H1 (cell line): ENCODE data around the gene TMEM72. TPM values are rescaled to one million over a fixed set of nuclear protein-coding genes. Genes with fewer than 3 reads are reported as not detected.

Experiments
- CTCF ChIA-PET: fragments of 300-600 bp; sonication (Branson Sonifier 250); formaldehyde crosslinking; loops from one replicate; lab custom pipeline; 2021; ENCODE audit not compliant: partially characterized antibody; lab: Charles Lee
- POLR2A ChIA-PET: fragments of 300-600 bp; sonication (Branson Sonifier 250); formaldehyde crosslinking; loops from one replicate; lab custom pipeline; 2021; ENCODE audit warnings: inconsistent platforms; ENCODE audit not compliant: partially characterized antibody; lab: Charles Lee
- DNase-seq, 2 experiments: peaks; one replicate each; pipeline versions ENCODE4 v3.0.0 to v3.0.0-alpha.2; 2010 to 2022; ENCODE audit warnings: low spot score in 2 of 2, low read depth in 1 of 2, mixed read lengths in 1 of 2
- FAIRE-seq: peaks from 2 replicates; lab custom pipeline; 2011; peaks lifted over from hg19 to GRCh38; lab: Jason Lieb, UNC
- H2AFZ ChIP-seq: 2 replicates; pipeline ENCODE4 v1.8.1; 2012; ENCODE audit warnings: low read length, inconsistent platforms
- H2AK5ac ChIP-seq: 2 replicates; pipeline ENCODE4 v1.6.1; 2013; ENCODE audit warnings: low read depth, low read length
- H2BK120ac ChIP-seq: replicated peaks from 2 replicates; pipeline ENCODE3; 2013; ENCODE audit warnings: low read depth, low read length, inconsistent platforms
- H2BK12ac ChIP-seq: 2 replicates; pipeline ENCODE4 v1.6.1; 2013; ENCODE audit warnings: low read depth, low read length
- H2BK15ac ChIP-seq: 2 replicates; pipeline ENCODE4 v1.6.1; 2013; ENCODE audit warnings: low read length
- H2BK20ac ChIP-seq: 2 replicates; pipeline ENCODE4 v1.6.1; 2013; ENCODE audit warnings: low read length
- H2BK5ac ChIP-seq: 2 replicates; pipeline ENCODE4 v1.6.1; 2013; ENCODE audit warnings: low read depth, low read length
- H3K14ac ChIP-seq: 2 replicates; pipeline ENCODE4 v1.6.1; 2013; ENCODE audit warnings: inconsistent platforms; ENCODE audit not compliant: insufficient read length
- H3K18ac ChIP-seq: 2 replicates; pipeline ENCODE4 v1.6.1; 2013; ENCODE audit warnings: low read length; ENCODE audit errors: extremely low read depth
- H3K23ac ChIP-seq: 2 replicates; pipeline ENCODE4 v1.6.1; 2013; ENCODE audit warnings: inconsistent platforms; ENCODE audit not compliant: insufficient read length
- H3K23me2 ChIP-seq: 2 replicates; pipeline ENCODE4 v1.6.1; 2013; ENCODE audit warnings: low read depth, low read length
- H3K27ac ChIP-seq: 2 replicates; pipeline ENCODE4 v1.6.1; 2011; ENCODE audit warnings: low read depth, low read length, inconsistent platforms
- H3K27me3 ChIP-seq, 4 experiments: replicated peaks in 1 of 4; 1 replicate in 1 of 4; 2 replicates in 3 of 4; pipeline versions ENCODE4 v1.6.1 to v1.8.1; 2011 to 2013; ENCODE audit warnings: low read length in 3 of 4, mild to moderate bottlenecking in 3 of 4, inconsistent platforms in 2 of 4, mixed read lengths in 2 of 4, moderate library complexity in 1 of 4; ENCODE audit not compliant: control insufficient read depth in 3 of 4, insufficient read depth in 3 of 4; ENCODE audit errors: extremely low read depth in 1 of 4
- H3K36me3 ChIP-seq, 4 experiments: 2 replicates each; pipeline versions ENCODE4 v1.6.1 to v1.8.1; 2011 to 2013; ENCODE audit warnings: mild to moderate bottlenecking in 4 of 4, low read length in 3 of 4, moderate library complexity in 2 of 4, control low read depth in 1 of 4, inconsistent platforms in 1 of 4; ENCODE audit not compliant: insufficient read depth in 4 of 4, control insufficient read depth in 2 of 4
- H3K4ac ChIP-seq: replicated peaks from 2 replicates; pipeline ENCODE3; 2013; ENCODE audit warnings: low read length, low read depth, mixed read lengths, inconsistent platforms; ENCODE audit not compliant: insufficient read length
- H3K4me1 ChIP-seq, 4 experiments: replicated peaks in 1 of 4; 1 replicate in 1 of 4; 2 replicates in 3 of 4; pipeline versions ENCODE4 v1.6.1 to v1.8.1; 2011 to 2013; ENCODE audit warnings: low read length in 3 of 4, inconsistent platforms in 2 of 4, mixed read lengths in 1 of 4; ENCODE audit not compliant: insufficient read depth in 4 of 4, control insufficient read depth in 3 of 4
- H3K4me2 ChIP-seq, 2 experiments: 2 replicates each; pipeline versions ENCODE4 v1.6.1 to v1.8.1; 2011 to 2013; ENCODE audit warnings: low read depth in 2 of 2, low read length in 2 of 2, control low read depth in 1 of 2, inconsistent platforms in 1 of 2, mild to moderate bottlenecking in 1 of 2; ENCODE audit not compliant: insufficient read depth in 1 of 2
- H3K4me3 ChIP-seq, 4 experiments: fragments of 200-600, 300-600 bp in 1 of 4; sonication (generic), shearing (Covaris generic), sonication (Bioruptor Twin) in 1 of 4; 2 replicates each; pipeline versions ENCODE4 v1.5.1 to v1.8.1; 2011 to 2016; ENCODE audit warnings: low read length in 4 of 4, low read depth in 3 of 4, control low read depth in 2 of 4, inconsistent platforms in 2 of 4, mild to moderate bottlenecking in 2 of 4, mixed read lengths in 1 of 4, moderate library complexity in 1 of 4; ENCODE audit not compliant: insufficient read depth in 2 of 4; ENCODE audit errors: extremely low read depth in 1 of 4
- H3K56ac ChIP-seq: replicated peaks from 2 replicates; pipeline ENCODE3; 2013; ENCODE audit warnings: low read depth, mild to moderate bottlenecking, mixed read lengths, low read length, inconsistent platforms; ENCODE audit not compliant: insufficient read length
- H3K79me1 ChIP-seq: 2 replicates; pipeline ENCODE4 v1.6.1; 2013; ENCODE audit warnings: low read depth, low read length, control low read depth
- H3K79me2 ChIP-seq, 2 experiments: 2 replicates each; pipeline versions ENCODE4 v1.6.1 to v1.8.1; 2012 to 2013; ENCODE audit warnings: low read length in 2 of 2, mild to moderate bottlenecking in 2 of 2, inconsistent platforms in 1 of 2; ENCODE audit not compliant: insufficient read depth in 2 of 2, control insufficient read depth in 1 of 2
- H3K9ac ChIP-seq, 4 experiments: replicated peaks in 1 of 4; 1 replicate in 1 of 4; 2 replicates in 3 of 4; pipeline versions ENCODE4 v1.6.1 to v1.8.1; 2011 to 2013; ENCODE audit warnings: low read depth in 3 of 4, low read length in 3 of 4, control low read depth in 2 of 4, mild to moderate bottlenecking in 2 of 4, moderate library complexity in 2 of 4, inconsistent platforms in 1 of 4; ENCODE audit errors: extremely low read depth in 1 of 4
- H3K9me3 ChIP-seq, 2 experiments: 2 replicates each; pipeline versions ENCODE4 v1.6.1 to v1.8.1; 2012 to 2013; ENCODE audit warnings: mild to moderate bottlenecking in 2 of 2, moderate library complexity in 2 of 2, control low read depth in 1 of 2, inconsistent platforms in 1 of 2, low read depth in 1 of 2, low read length in 1 of 2, mixed read lengths in 1 of 2; ENCODE audit not compliant: insufficient read depth in 2 of 2
- H4K20me1 ChIP-seq, 2 experiments: replicated peaks in 1 of 2; 2 replicates each; pipeline versions ENCODE3 to v1.8.1; 2011 to 2013; ENCODE audit warnings: inconsistent platforms in 2 of 2, low read length in 2 of 2, mild to moderate bottlenecking in 1 of 2; ENCODE audit not compliant: insufficient read depth in 2 of 2, control insufficient read depth in 1 of 2
- H4K5ac ChIP-seq: 2 replicates; pipeline ENCODE4 v1.6.1; 2013; ENCODE audit warnings: low read length, low read depth, mixed read lengths, inconsistent platforms; ENCODE audit not compliant: insufficient read length
- H4K8ac ChIP-seq: 2 replicates; pipeline ENCODE4 v1.8.0; 2013; ENCODE audit warnings: mild to moderate bottlenecking, moderate library complexity, low read length, inconsistent platforms; ENCODE audit not compliant: insufficient read depth; ENCODE audit errors: extremely low read depth
- H4K91ac ChIP-seq: replicated peaks from 2 replicates; pipeline ENCODE3; 2013; ENCODE audit warnings: low read length, mixed read lengths, inconsistent platforms; ENCODE audit not compliant: insufficient read length
- MAFK ChIP-seq: IDR thresholded peaks from 2 replicates; pipeline ENCODE4 v1.6.1; 2012; ENCODE audit warnings: low read depth, mild to moderate bottlenecking, improper control_type of control experiment, low read length
- WGBS, 2 experiments: shearing (Covaris generic) in 1 of 2; methylation state at CpG; one replicate each; pipeline versions ENCODE4 v1.1.6 to v1.1.7; 2013 to 2015; ENCODE audit warnings: low lambda C conversion rate in 2 of 2, mixed read lengths in 2 of 2, inconsistent platforms in 1 of 2, low coverage in 1 of 2, missing lambda C conversion rate in 1 of 2; ENCODE audit not compliant: insufficient replicate concordance in 2 of 2, insufficient coverage in 1 of 2, insufficient read length in 1 of 2; ENCODE audit errors: extremely low coverage in 1 of 2, missing lambda C conversion rate in 1 of 2; 5-methylcytosine and 5-hydroxymethylcytosine counted together
- polyA plus RNA-seq, 7 experiments: library from polyadenylated mRNA; depleted of rRNA in 3 of 7; stranded (reverse) in 5 of 7; unstranded in 2 of 7; fragments of >200 nt in 5 of 7; fragments of 200-250 nt in 2 of 7; gene quantifications; 1 replicate in 5 of 7; 2 replicates in 1 of 7; 4 replicates in 1 of 7; pipeline versions ENCODE4 v1.2.1 to v1.2.3, GENCODE V29; 2011 to 2013; ENCODE audit warnings: missing spikeins in 2 of 7, mixed read lengths in 2 of 7
- total RNA-seq: library from RNA; stranded (reverse); fragmentation: NEBNext Ultra II Directional; extraction: Animal tissue kit (Norgen Biotek cat#: 25700); gene quantifications from 2 replicates; pipeline ENCODE4 v1.2.1, GENCODE V29; 2021

Gene TMEM72
- total and polyA plus RNA-seq, 2 of the 8 experiments (the other 6 are each of a cell fraction or from before 2014, with no cell fraction given): not detected

DNA sequence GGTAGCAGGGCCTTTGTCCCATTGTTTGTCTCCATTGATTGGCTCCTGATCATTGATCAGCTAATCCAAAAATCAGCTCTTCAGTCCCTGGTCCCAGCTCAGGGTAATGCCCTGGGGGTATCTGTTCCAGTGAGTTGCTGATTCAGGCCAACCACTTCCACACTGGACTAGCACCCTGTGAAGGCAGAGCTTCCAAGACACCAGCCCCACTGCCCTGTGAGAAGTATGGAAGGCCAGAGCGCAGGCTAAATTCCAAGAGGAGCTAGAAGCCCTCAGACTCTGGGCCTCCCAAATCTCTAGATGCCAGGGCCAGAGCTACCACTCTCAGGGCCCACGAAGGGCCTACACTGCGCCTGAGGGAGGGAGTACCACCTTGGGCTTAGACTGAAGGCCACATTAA is 10.4 kb downstream of the TMEM72 start:
- WGBS, 2 experiments: 91% methylated on average over 3 of the region's 3 CpGs; no CpG with 5 or more reads in 1 of the 2 experiments

More for the DNA sequence above, 10.4 kb downstream of the TMEM72 start:
- CTCF ChIA-PET: interaction anchor here (1.0 to 6.0 kb wide), 9 partner anchors 13 to 1017 kb away, joined by 3 to 35 read pairs (median 3); no protein-coding TSS in a partner anchor
- no peaks in the 10 kb centered on the region; a peak in 1 of 8 replicates for H3K36me3 ChIP-seq
- H3K79me2 ChIP-seq: no peaks in the 10 kb centered on the region
- H3K4ac ChIP-seq: no peak overlapping the region
- POLR2A ChIA-PET: interaction anchor here (0.9 to 1.2 kb wide), 3 partner anchors 13 to 79 kb away, joined by 3 read pairs; partner anchors contain the start of gene ZNF22
- no peak overlapping the region for H2BK12ac ChIP-seq
- DNase-seq: no peak
- H3K14ac ChIP-seq: no peak overlapping the region
- H3K23me2 ChIP-seq: peaks cover 4% of the 10 kb centered on the region; the same call in 1 of the 2 replicates
- H3K27me3 ChIP-seq: peaks cover 0 to 6% (median 2%) of the 10 kb centered on the region in 4 experiments; a peak in 2 of 7 replicates
- H2AFZ ChIP-seq: no peak overlapping the region
- no peak overlapping the region for H3K27ac ChIP-seq
- H3K18ac ChIP-seq: no peak overlapping the region
- H3K9ac ChIP-seq: no peak overlapping the region
- no peak overlapping the region for H3K4me2 ChIP-seq
- H3K4me1 ChIP-seq: peaks cover 0 to 7% (median 0%) of the 10 kb centered on the region in 4 experiments; a peak in 1 of 7 replicates
- H4K91ac ChIP-seq: no peak overlapping the region
- no peak overlapping the region for H4K8ac ChIP-seq
- no peak for FAIRE-seq
- no peak overlapping the region for H3K56ac ChIP-seq
- peaks cover 0 to 5% of the 10 kb centered on the region in 2 experiments; a peak in 2 of 4 replicates for H3K9me3 ChIP-seq
- H3K4me3 ChIP-seq: no peak overlapping the region
- H2BK120ac ChIP-seq: no peak overlapping the region
- no peak overlapping the region for H2AK5ac ChIP-seq
- H2BK20ac ChIP-seq: no peak overlapping the region
- H3K23ac ChIP-seq: no peak overlapping the region
- no peak for TF ChIP-seq MAFK
- no peak overlapping the region for H2BK5ac ChIP-seq
- H4K20me1 ChIP-seq: no peaks in the 10 kb centered on the region
- no peaks in the 10 kb centered on the region for H3K79me1 ChIP-seq
- no peak overlapping the region for H2BK15ac ChIP-seq
- H4K5ac ChIP-seq: no peak overlapping the region
